ENCODE measurements around the gene ASB8. TPM values are rescaled to one million over a fixed set of nuclear protein-coding genes. Genes with fewer than 3 reads are reported as not detected.

ASB8 gene
- total RNA-seq, 1 donor from 2014 or later, result 43.6 TPM

- intact Hi-C loops (cut with micrococcal nuclease), result no loop called here
- POLR2A ChIA-PET, result no interaction called here
These were observed 23.1 kb upstream of the ASB8 start for GRCh38 chr12:48180424-48180823.

DNA sequence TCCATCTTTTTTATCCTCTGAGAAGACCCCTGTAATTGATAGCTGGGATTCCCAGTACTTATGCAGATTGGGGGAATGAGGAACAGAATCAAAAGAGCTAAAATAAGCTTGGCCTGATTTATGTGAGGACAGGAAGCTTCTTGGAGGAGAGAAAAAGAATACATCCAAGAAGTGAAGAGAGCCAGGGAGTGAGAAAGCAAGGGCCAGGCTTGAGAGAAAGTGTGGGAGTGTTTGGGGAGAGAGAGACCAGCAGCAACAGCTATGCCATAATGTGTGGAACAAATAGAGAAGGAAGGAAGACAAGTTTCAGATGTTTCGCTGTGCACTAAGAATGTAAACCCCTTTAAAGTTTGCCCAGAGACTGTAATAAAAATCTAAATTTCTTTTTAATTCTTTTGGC, 22.2 kb upstream of the ASB8 start:
- POLR2A ChIA-PET, result no interaction called here
- H3K4me1 Mint-ChIP-seq, result peaks cover 15% of the 10 kb centered on the region
- no peaks in the 10 kb centered on the region for H3K9me3 Mint-ChIP-seq
- DNase-seq (no peak), ATAC-seq (ENCODE audit: low read depth) (no peak)
- CTCF ChIA-PET, result interaction anchor here (1.2 kb wide), 1 partner anchor 10 kb away, joined by 5 read pairs; no protein-coding TSS in a partner anchor
- peaks cover 32% of the 10 kb centered on the region for H3K27me3 Mint-ChIP-seq
- intact Hi-C loops (cut with micrococcal nuclease), result no loop called here
- peaks cover 3% of the 10 kb centered on the region for H3K36me3 Mint-ChIP-seq (ENCODE audit: low read depth)
- TF ChIP-seq, protein P1, sequence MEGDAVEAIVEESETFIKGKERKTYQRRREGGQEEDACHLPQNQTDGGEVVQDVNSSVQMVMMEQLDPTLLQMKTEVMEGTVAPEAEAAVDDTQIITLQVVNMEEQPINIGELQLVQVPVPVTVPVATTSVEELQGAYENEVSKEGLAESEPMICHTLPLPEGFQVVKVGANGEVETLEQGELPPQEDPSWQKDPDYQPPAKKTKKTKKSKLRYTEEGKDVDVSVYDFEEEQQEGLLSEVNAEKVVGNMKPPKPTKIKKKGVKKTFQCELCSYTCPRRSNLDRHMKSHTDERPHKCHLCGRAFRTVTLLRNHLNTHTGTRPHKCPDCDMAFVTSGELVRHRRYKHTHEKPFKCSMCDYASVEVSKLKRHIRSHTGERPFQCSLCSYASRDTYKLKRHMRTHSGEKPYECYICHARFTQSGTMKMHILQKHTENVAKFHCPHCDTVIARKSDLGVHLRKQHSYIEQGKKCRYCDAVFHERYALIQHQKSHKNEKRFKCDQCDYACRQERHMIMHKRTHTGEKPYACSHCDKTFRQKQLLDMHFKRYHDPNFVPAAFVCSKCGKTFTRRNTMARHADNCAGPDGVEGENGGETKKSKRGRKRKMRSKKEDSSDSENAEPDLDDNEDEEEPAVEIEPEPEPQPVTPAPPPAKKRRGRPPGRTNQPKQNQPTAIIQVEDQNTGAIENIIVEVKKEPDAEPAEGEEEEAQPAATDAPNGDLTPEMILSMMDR (IDR thresholded peaks at IDR 0.05), result no peak
- no peak overlapping the region for H3K27ac Mint-ChIP-seq
- H3K4me3 Mint-ChIP-seq, result no peak overlapping the region

More at GRCh38 chr12:48180424-48180823, 23.1 kb upstream of the ASB8 start:
- TF ChIP-seq, protein P1 (IDR thresholded peaks at IDR 0.05), result no peak
- CTCF ChIA-PET, result interaction anchor here (1.2 kb wide), 1 partner anchor 9 kb away, joined by 5 read pairs; no protein-coding TSS in a partner anchor
- ATAC-seq (ENCODE audit: low read depth) (no peak), DNase-seq (no peak)
- Mint-ChIP-seq H3K27me3 (peaks cover 35% of the 10 kb centered on the region), H3K4me3 (no peak overlapping the region), H3K9me3 (no peaks in the 10 kb centered on the region), H3K27ac (no peak overlapping the region), H3K4me1 (peaks cover 24% of the 10 kb centered on the region), H3K36me3 (ENCODE audit: low read depth) (peaks cover 3% of the 10 kb centered on the region)

GRCh38 chr12:48177982-48178381, 20.7 kb upstream of the ASB8 start:
- CTCF ChIA-PET, result interaction anchor here (0.7 kb wide), 1 partner anchor 1585 kb away, joined by 3 read pairs; no protein-coding TSS in a partner anchor

GRCh38 chr12:48176417-48176751, 19.1 kb upstream of the ASB8 start:
- CTCF ChIA-PET, result interaction anchor here (1.1 kb wide), 1 partner anchor 11 kb away, joined by 3 read pairs; no protein-coding TSS in a partner anchor
- H3K27ac Mint-ChIP-seq, result no peak overlapping the region
- H3K4me3 Mint-ChIP-seq, result no peak overlapping the region
- POLR2A ChIA-PET, result no interaction called here
- no peaks in the 10 kb centered on the region for H3K4me1 Mint-ChIP-seq
- intact Hi-C loops (cut with micrococcal nuclease), result no loop called here
- no peaks in the 10 kb centered on the region for H3K9me3 Mint-ChIP-seq
- peaks cover 32% of the 10 kb centered on the region for H3K27me3 Mint-ChIP-seq
- H3K36me3 Mint-ChIP-seq (ENCODE audit: low read depth), result no peaks in the 10 kb centered on the region
- TF ChIP-seq, protein P1 (IDR thresholded peaks at IDR 0.05), result no peak
- no peak for ATAC-seq (ENCODE audit: low read depth)
- DNase-seq, result no peak

More at GRCh38 chr12:48177982-48178381, 20.7 kb upstream of the ASB8 start:
- DNase-seq (no peak), ATAC-seq (ENCODE audit: low read depth) (no peak)
- peaks cover 32% of the 10 kb centered on the region for H3K27me3 Mint-ChIP-seq
- intact Hi-C loops (cut with micrococcal nuclease), result no loop called here
- H3K4me3 Mint-ChIP-seq, result no peak overlapping the region
- H3K9me3 Mint-ChIP-seq, result no peaks in the 10 kb centered on the region
- POLR2A ChIA-PET, result no interaction called here
- TF ChIP-seq, protein P1 (IDR thresholded peaks at IDR 0.05), result no peak
- peaks cover 8% of the 10 kb centered on the region for H3K4me1 Mint-ChIP-seq
- H3K27ac Mint-ChIP-seq, result no peak overlapping the region
- no peaks in the 10 kb centered on the region for H3K36me3 Mint-ChIP-seq (ENCODE audit: low read depth)

DNA sequence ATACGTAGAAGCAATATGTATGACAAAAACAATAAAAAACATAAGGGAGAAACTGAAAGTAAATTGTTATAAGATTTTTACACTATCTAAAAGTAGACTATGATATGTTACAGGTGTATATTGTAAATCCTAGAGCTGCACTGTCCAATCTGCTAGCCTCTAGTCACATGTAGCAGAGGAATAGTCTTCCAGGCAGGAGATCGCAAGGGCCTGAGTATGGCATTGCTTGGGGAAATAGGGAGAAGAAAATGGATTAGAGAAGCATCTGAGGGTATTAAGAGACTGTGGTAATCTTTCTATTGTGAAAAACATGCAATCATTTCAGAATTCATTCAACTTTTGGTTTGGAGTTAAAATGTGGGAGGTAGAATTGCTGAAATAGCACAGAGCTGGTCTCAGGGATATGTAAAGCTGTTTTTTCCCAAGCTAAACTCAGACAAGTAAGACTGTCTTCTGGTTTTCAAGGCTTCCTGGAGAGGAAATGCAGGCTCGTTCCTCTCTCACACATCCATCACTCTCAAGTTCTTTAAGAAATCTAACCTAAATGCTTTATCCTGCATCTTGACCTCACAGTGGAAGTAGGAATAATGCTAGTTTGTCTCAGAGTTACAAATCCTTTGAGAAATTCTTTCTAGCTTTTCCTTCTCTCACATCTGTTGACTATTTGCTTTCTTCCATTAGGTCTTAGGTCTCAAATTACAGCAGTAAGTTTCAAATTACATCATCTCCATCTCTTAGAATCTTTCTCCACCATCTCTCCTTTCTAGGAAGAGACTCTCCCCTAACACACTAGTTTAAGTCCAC, 18.5 kb upstream of the ASB8 start:
- TF ChIP-seq, protein P1 (IDR thresholded peaks at IDR 0.05), result no peak
- Mint-ChIP-seq H3K27ac (no peak overlapping the region), H3K9me3 (no peaks in the 10 kb centered on the region), H3K4me3 (no peak overlapping the region), H3K27me3 (peaks cover 29% of the 10 kb centered on the region), H3K4me1 (no peaks in the 10 kb centered on the region), H3K36me3 (ENCODE audit: low read depth) (no peaks in the 10 kb centered on the region)
- ATAC-seq (ENCODE audit: low read depth) (no peak), DNase-seq (no peak)
- POLR2A ChIA-PET, result interaction anchor here (0.5 kb wide), 1 partner anchor 11 kb away, joined by 4 read pairs; no protein-coding TSS in a partner anchor
- CTCF ChIA-PET, result no interaction called here
- intact Hi-C loops (cut with micrococcal nuclease), result no loop called here

Data from activated B cell treated with CpG ODN at 0.5 μM for 24 hours (primary cell).